ENCODE measurements around the gene NRAS.

NRAS gene

GRCh38 chr1:114688526-114688925 lies 28.0 kb downstream of the NRAS start:
- no peak for DNase-seq (ENCODE audit: low spot score)
- no peaks in the 10 kb centered on the region for H3K4me1 ChIP-seq (ENCODE audit: insufficient read depth, poor library complexity, severe bottlenecking)
- H3K4me3 ChIP-seq (ENCODE audit: severe bottlenecking) = no peak overlapping the region
- no peaks in the 10 kb centered on the region for H3K9me3 ChIP-seq (ENCODE audit: severe bottlenecking)
- no peak overlapping the region for H3K27ac ChIP-seq (ENCODE audit: poor library complexity, severe bottlenecking)
- ATAC-seq (ENCODE audit: low read depth) = no peak
- no peaks in the 10 kb centered on the region for H3K27me3 ChIP-seq (ENCODE audit: insufficient read depth, poor library complexity, severe bottlenecking)
- TF ChIP-seq, protein P1, sequence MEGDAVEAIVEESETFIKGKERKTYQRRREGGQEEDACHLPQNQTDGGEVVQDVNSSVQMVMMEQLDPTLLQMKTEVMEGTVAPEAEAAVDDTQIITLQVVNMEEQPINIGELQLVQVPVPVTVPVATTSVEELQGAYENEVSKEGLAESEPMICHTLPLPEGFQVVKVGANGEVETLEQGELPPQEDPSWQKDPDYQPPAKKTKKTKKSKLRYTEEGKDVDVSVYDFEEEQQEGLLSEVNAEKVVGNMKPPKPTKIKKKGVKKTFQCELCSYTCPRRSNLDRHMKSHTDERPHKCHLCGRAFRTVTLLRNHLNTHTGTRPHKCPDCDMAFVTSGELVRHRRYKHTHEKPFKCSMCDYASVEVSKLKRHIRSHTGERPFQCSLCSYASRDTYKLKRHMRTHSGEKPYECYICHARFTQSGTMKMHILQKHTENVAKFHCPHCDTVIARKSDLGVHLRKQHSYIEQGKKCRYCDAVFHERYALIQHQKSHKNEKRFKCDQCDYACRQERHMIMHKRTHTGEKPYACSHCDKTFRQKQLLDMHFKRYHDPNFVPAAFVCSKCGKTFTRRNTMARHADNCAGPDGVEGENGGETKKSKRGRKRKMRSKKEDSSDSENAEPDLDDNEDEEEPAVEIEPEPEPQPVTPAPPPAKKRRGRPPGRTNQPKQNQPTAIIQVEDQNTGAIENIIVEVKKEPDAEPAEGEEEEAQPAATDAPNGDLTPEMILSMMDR (IDR thresholded peaks at IDR 0.05; ENCODE audit: poor library complexity, severe bottlenecking) = no peak
- no peaks in the 10 kb centered on the region for H3K36me3 ChIP-seq (ENCODE audit: low read depth)

DNA sequence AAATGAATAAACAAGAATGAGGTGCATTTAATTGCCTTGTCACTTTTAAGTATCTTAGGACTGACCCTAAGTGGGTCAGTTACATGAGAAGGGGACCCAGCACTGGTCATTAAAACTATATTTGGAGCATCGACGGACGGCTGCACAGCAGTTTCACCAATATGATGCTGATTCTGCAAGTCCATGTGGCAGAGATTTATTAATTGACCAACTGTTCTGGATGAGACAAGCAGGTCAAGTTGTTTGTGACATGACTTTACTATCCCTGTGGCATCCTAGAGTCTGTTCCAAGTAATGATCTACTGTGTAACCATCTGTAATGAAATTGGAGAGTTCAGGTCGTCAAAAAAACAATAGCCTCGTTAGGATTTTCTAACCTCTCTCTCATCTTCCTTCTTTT lies 30.7 kb downstream of the NRAS start:
- Histone ChIP-seq H3K4me3 (ENCODE audit: severe bottlenecking) (no peak overlapping the region), H3K9me3 (ENCODE audit: severe bottlenecking) (no peaks in the 10 kb centered on the region), H3K27ac (ENCODE audit: poor library complexity, severe bottlenecking) (no peak overlapping the region), H3K27me3 (ENCODE audit: insufficient read depth, poor library complexity, severe bottlenecking) (no peaks in the 10 kb centered on the region), H3K36me3 (ENCODE audit: low read depth) (no peaks in the 10 kb centered on the region), H3K4me1 (ENCODE audit: insufficient read depth, poor library complexity, severe bottlenecking) (no peaks in the 10 kb centered on the region)
- TF ChIP-seq, protein P1 (IDR thresholded peaks at IDR 0.05; ENCODE audit: poor library complexity, severe bottlenecking) = no peak
- ATAC-seq (ENCODE audit: low read depth) (no peak), DNase-seq (ENCODE audit: low spot score) (no peak)

- Histone ChIP-seq H3K4me1 (ENCODE audit: insufficient read depth, poor library complexity, severe bottlenecking) (no peaks in the 10 kb centered on the region), H3K27me3 (ENCODE audit: insufficient read depth, poor library complexity, severe bottlenecking) (no peaks in the 10 kb centered on the region), H3K9me3 (ENCODE audit: severe bottlenecking) (no peaks in the 10 kb centered on the region), H3K4me3 (ENCODE audit: severe bottlenecking) (no peak overlapping the region), H3K27ac (ENCODE audit: poor library complexity, severe bottlenecking) (no peak overlapping the region), H3K36me3 (ENCODE audit: low read depth) (no peaks in the 10 kb centered on the region)
- TF ChIP-seq, protein P1 (IDR thresholded peaks at IDR 0.05; ENCODE audit: poor library complexity, severe bottlenecking) = no peak
- no peak for DNase-seq (ENCODE audit: low spot score)
- ATAC-seq (ENCODE audit: low read depth) = no peak
Measured at GRCh38 chr1:114677691-114678090, 38.9 kb downstream of the NRAS start.

DNA sequence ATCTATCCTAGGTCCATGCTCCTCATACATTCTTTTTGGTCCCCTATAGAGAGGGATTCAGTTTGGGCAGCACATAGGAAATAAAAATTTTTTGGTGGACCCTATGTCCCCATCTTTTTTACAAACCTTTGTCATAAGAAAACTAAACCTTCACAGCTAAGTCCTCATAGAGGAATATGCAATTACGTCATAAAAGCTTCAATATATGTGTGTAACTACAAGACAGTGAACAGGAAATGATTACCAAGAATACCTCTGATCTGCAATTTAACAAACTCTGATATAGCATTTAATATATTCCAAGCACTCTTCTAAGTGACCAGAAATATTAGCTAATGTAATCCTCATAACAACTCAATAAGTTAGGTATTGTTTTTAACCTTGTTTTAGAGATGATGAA lies 40.5 kb downstream of the NRAS start:
- Histone ChIP-seq H3K27me3 (ENCODE audit: insufficient read depth, poor library complexity, severe bottlenecking) (no peaks in the 10 kb centered on the region), H3K4me1 (ENCODE audit: insufficient read depth, poor library complexity, severe bottlenecking) (peaks cover 9% of the 10 kb centered on the region), H3K36me3 (ENCODE audit: low read depth) (no peaks in the 10 kb centered on the region), H3K9me3 (ENCODE audit: severe bottlenecking) (no peaks in the 10 kb centered on the region), H3K27ac (ENCODE audit: poor library complexity, severe bottlenecking) (no peak overlapping the region), H3K4me3 (ENCODE audit: severe bottlenecking) (no peak overlapping the region)
- DNase-seq (ENCODE audit: low spot score) (no peak), ATAC-seq (ENCODE audit: low read depth) (no peak)
- TF ChIP-seq, protein P1 (IDR thresholded peaks at IDR 0.05; ENCODE audit: poor library complexity, severe bottlenecking) = no peak

DNA sequence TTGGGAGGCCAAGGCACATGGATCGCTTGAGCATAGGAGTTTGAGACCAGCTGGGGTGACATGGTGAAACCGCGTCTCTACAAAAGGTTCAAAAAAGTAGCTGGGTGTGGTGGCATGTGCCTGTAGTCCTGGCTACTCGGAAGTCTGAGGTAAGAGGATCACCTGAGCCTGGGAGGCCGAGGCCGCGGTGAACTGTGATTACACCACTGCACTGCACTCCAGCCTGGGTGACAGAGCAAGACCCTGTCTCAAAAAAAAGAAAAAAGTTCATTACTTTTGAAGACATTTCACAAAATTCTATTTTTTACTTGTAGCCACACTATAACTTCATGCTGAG lies 44.7 kb downstream of the NRAS start:
- DNase-seq (ENCODE audit: low spot score) = no peak
- H3K27ac ChIP-seq (ENCODE audit: poor library complexity, severe bottlenecking) = no peak overlapping the region
- peaks cover 9% of the 10 kb centered on the region for H3K4me1 ChIP-seq (ENCODE audit: insufficient read depth, poor library complexity, severe bottlenecking)
- no peaks in the 10 kb centered on the region for H3K27me3 ChIP-seq (ENCODE audit: insufficient read depth, poor library complexity, severe bottlenecking)
- TF ChIP-seq, protein P1 (IDR thresholded peaks at IDR 0.05; ENCODE audit: poor library complexity, severe bottlenecking) = no peak
- no peak overlapping the region for H3K4me3 ChIP-seq (ENCODE audit: severe bottlenecking)
- H3K36me3 ChIP-seq (ENCODE audit: low read depth) = no peaks in the 10 kb centered on the region
- H3K9me3 ChIP-seq (ENCODE audit: severe bottlenecking) = no peaks in the 10 kb centered on the region
- ATAC-seq (ENCODE audit: low read depth) = no peak
